ENCODE results near the gene PDE11A. TPM values are rescaled to one million over a fixed set of nuclear protein-coding genes. Genes with fewer than 3 reads are reported as not detected.

The PDE11A gene
- total and polyA plus RNA-seq, 2 experiments from 2014 or later = 0.08 to 0.73 TPM

- H4K20me1 ChIP-seq (replicated peaks; ENCODE audit: insufficient read depth) = no peaks in the 10 kb centered on the region
- H3K27ac ChIP-seq (ENCODE audit: low read depth) = no peak overlapping the region
- no peak overlapping the region for H3K27ac Mint-ChIP-seq
- no peaks in the 10 kb centered on the region for H3K27me3 ChIP-seq (ENCODE audit: insufficient read depth)
- H3K4me1 Mint-ChIP-seq = peaks cover 31% of the 10 kb centered on the region
- TF ChIP-seq REST (IDR thresholded peaks at IDR 0.05; ENCODE audit: unreplicated experiment) = no peak
- TF ChIP-seq ETS1 (IDR thresholded peaks at IDR 0.05) = no peak
- TF ChIP-seq STAT1 (IDR thresholded peaks at IDR 0.05; ENCODE audit: unreplicated experiment) = no peak
- no peak for TF ChIP-seq ZNF114 (CRISPR knock-in tag; IDR thresholded peaks at IDR 0.05)
- no peak for TF ChIP-seq POLR2AphosphoS5 (IDR thresholded peaks at IDR 0.05; ENCODE audit: low read depth)
- no peak for TF ChIP-seq CTCF (conservative IDR thresholded peaks at IDR 0.05; ENCODE audit: low read depth in 2 of 2)
- TF ChIP-seq CREB1 (CRISPR knock-in tag; IDR thresholded peaks at IDR 0.05; ENCODE audit: low read depth) = no peak
- TF ChIP-seq NANOG (IDR thresholded peaks at IDR 0.05; ENCODE audit: borderline replicate concordance) = no peak
- no peak for TF ChIP-seq JUNB (IDR thresholded peaks at IDR 0.05; ENCODE audit: unreplicated experiment)
- TF ChIP-seq ZNF462 (CRISPR knock-in tag; IDR thresholded peaks at IDR 0.05) = no peak
- TF ChIP-seq EZH2phosphoT487 (IDR thresholded peaks at IDR 0.05; ENCODE audit: unreplicated experiment) = no peak
- TF ChIP-seq EZH2 (IDR thresholded peaks at IDR 0.05; ENCODE audit: low read depth, unreplicated experiment) = no peak
- TF ChIP-seq ZNF331 (CRISPR knock-in tag; IDR thresholded peaks at IDR 0.05; ENCODE audit: low read depth) = no peak
- H3K79me2 ChIP-seq (replicated peaks; ENCODE audit: insufficient read depth) = no peaks in the 10 kb centered on the region
- H3K4me3 ChIP-seq = no peak overlapping the region
- no peaks in the 10 kb centered on the region for H3K9me3 Mint-ChIP-seq
- no peaks in the 10 kb centered on the region for H3K36me3 Mint-ChIP-seq (ENCODE audit: low read depth)
- peaks cover 4% of the 10 kb centered on the region for H3K27me3 Mint-ChIP-seq (ENCODE audit: insufficient read depth, low read depth, poor library complexity)
- H3K4me3 Mint-ChIP-seq = no peak overlapping the region
- no peaks in the 10 kb centered on the region for H3K9me2 ChIP-seq (ENCODE audit: insufficient read depth)
- no peaks in the 10 kb centered on the region for H3K36me3 ChIP-seq (ENCODE audit: insufficient read depth)
- H3F3A ChIP-seq (replicated peaks; ENCODE audit: low read depth) = no peaks in the 10 kb centered on the region
- ATAC-seq = no peak
- no peak overlapping the region for H2AFZ ChIP-seq
- H3K4me1 ChIP-seq (ENCODE audit: insufficient read depth) = no peaks in the 10 kb centered on the region; the same call in 1 of the 2 replicates
- no peak for DNase-seq (ENCODE audit: low spot score)
- no peak overlapping the region for H3K4me2 ChIP-seq
These were observed 318.1 kb downstream of the PDE11A start for GRCh38 chr2:177754492-177754873.
